Esophagus squamous epithelium (tissue), 5 donors: ENCODE results near the gene ZFAND3. TPM values are rescaled to one million over a fixed set of nuclear protein-coding genes. Genes with fewer than 3 reads are reported as not detected.

Experiments
- DNase-seq: peaks from one replicate; lab custom pipeline; 2025; lab: John Stamatoyannopoulos, UW
- H3K27ac ChIP-seq, 4 donors: fragments of 200-600 bp; sonication (generic); one replicate each; pipeline ENCODE4 v1.5.1; 2016 to 2019; ENCODE audit warnings: mild to moderate bottlenecking in 1 of 4
- H3K27me3 ChIP-seq, 4 donors: fragments of 200-600 bp; sonication (generic); 1 replicate in 3 of 4; 2 replicates in 1 of 4; pipeline versions ENCODE4 v1.5.1 to v1.6.0; 2017 to 2021; ENCODE audit warnings: antibody characterized with exemption in 1 of 4
- H3K36me3 ChIP-seq, 3 donors: fragments of 200-600 bp; sonication (generic); one replicate each; pipeline ENCODE4 v1.5.1; 2016 to 2019
- H3K4me1 ChIP-seq, 3 donors: fragments of 200-600 bp; sonication (generic); one replicate each; pipeline ENCODE4 v1.5.1; 2017 to 2019
- H3K4me3 ChIP-seq, 4 donors: fragments of 200-600 bp; sonication (generic); 1 replicate in 3 of 4; 2 replicates in 1 of 4; pipeline ENCODE4 v1.5.1; 2016 to 2019; ENCODE audit warnings: mild to moderate bottlenecking in 2 of 4, moderate library complexity in 1 of 4
- H3K9me3 ChIP-seq, 3 donors: fragments of 200-600 bp; sonication (generic); one replicate each; pipeline ENCODE4 v1.5.1; 2016 to 2019
- CTCF ChIP-seq, 6 experiments: fragments of 450-650 bp in 4 of 6; fragments of 200-600 bp in 2 of 6; sonication (generic) in 2 of 6; IDR thresholded peaks; one replicate each; pipeline ENCODE4 v1.5.1; 2016 to 2019; ENCODE audit warnings: antibody characterized with exemption in 6 of 6, mild to moderate bottlenecking in 4 of 6, moderate library complexity in 4 of 6
- POLR2A ChIP-seq, 4 donors: fragments of 450-650 bp; IDR thresholded peaks; one replicate each; pipeline ENCODE4 v1.6.1; 2017; ENCODE audit warnings: antibody characterized with exemption in 4 of 4, mild to moderate bottlenecking in 4 of 4, moderate library complexity in 3 of 4
- WGBS, 2 donors: methylation state at CpG; one replicate each; pipeline ENCODE4 v1.1.5; 2018; 5-methylcytosine and 5-hydroxymethylcytosine counted together
- intact Hi-C: fragments of 100-400 bp; cut with DNase I; formaldehyde crosslinking; loops from one replicate; pipeline ENCODE4 v1.15.0; 2022
- total RNA-seq, 4 donors: library from RNA; depleted of rRNA; stranded (reverse); fragments of >200 nt; gene quantifications; one replicate each; pipeline ENCODE4 v1.1.0, GENCODE V29; 2016
- donor health status: DM: yes; HTN: yes; CAD: no.

Gene ZFAND3
- total RNA-seq, 4 donors from 2014 or later = 15.7 to 23.8 (median 20.9) TPM

- intact Hi-C loops = no loop called here
- TF ChIP-seq CTCF (IDR thresholded peaks at IDR 0.05) = no peak
- no peak for TF ChIP-seq POLR2A (IDR thresholded peaks at IDR 0.05)
- Histone ChIP-seq H3K4me3 (no peak overlapping the region), H3K4me1 (peaks cover 1 to 61% (median 15%) of the 10 kb centered on the region in 3 donors), H3K36me3 (no peaks in the 10 kb centered on the region), H3K27me3 (no peaks in the 10 kb centered on the region), H3K27ac (no peak overlapping the region), H3K9me3 (no peaks in the 10 kb centered on the region)
- DNase-seq = no peak
- WGBS, 2 donors = 76 to 90% methylated on average over 1 of the region's 1 CpG
These were observed 235.7 kb downstream of the ZFAND3 start for GRCh38 chr6:38055203-38055589.

GRCh38 chr6:38056361-38056760 lies 236.8 kb downstream of the ZFAND3 start:
- peaks cover 0 to 3% (median 0%) of the 10 kb centered on the region in 3 donors for H3K36me3 ChIP-seq
- H3K27me3 ChIP-seq = no peaks in the 10 kb centered on the region
- intact Hi-C loops = no loop called here
- WGBS, 2 donors = 82 to 83% methylated on average over 3 of the region's 3 CpGs
- TF ChIP-seq CTCF (IDR thresholded peaks at IDR 0.05) = no peak
- TF ChIP-seq POLR2A (IDR thresholded peaks at IDR 0.05) = no peak
- peaks cover 0 to 50% (median 9%) of the 10 kb centered on the region in 3 donors for H3K4me1 ChIP-seq
- H3K27ac ChIP-seq = no peak overlapping the region
- DNase-seq = no peak
- H3K9me3 ChIP-seq = no peaks in the 10 kb centered on the region
- no peak overlapping the region for H3K4me3 ChIP-seq

- Histone ChIP-seq H3K27ac (no peak overlapping the region), H3K4me3 (no peak overlapping the region), H3K27me3 (no peaks in the 10 kb centered on the region), H3K9me3 (no peaks in the 10 kb centered on the region), H3K36me3 (peaks cover 3 to 20% (median 9%) of the 10 kb centered on the region in 3 donors), H3K4me1 (peaks cover 0 to 33% (median 9%) of the 10 kb centered on the region in 3 donors)
- no peak for DNase-seq
- intact Hi-C loops = no loop called here
- TF ChIP-seq CTCF (IDR thresholded peaks at IDR 0.05) (no peak), POLR2A (IDR thresholded peaks at IDR 0.05) (no peak)
These were observed 238.5 kb downstream of the ZFAND3 start for GRCh38 chr6:38057994-38058393.

- Histone ChIP-seq H3K27me3 (no peaks in the 10 kb centered on the region), H3K4me1 (peaks cover 0 to 14% (median 7%) of the 10 kb centered on the region in 3 donors), H3K9me3 (no peaks in the 10 kb centered on the region), H3K4me3 (no peak overlapping the region), H3K27ac (no peak overlapping the region), H3K36me3 (peaks cover 3 to 50% (median 9%) of the 10 kb centered on the region in 3 donors)
- intact Hi-C loops = no loop called here
- WGBS, 2 donors = 89 to 94% methylated on average over 3 of the region's 3 CpGs
- no peak for DNase-seq
- TF ChIP-seq CTCF (IDR thresholded peaks at IDR 0.05) (no peak), POLR2A (IDR thresholded peaks at IDR 0.05) (no peak)
These were observed 242.5 kb downstream of the ZFAND3 start for GRCh38 chr6:38062066-38062465.

- WGBS, 2 donors = 83 to 93% methylated on average over 3 of the region's 3 CpGs
These were observed 244.4 kb downstream of the ZFAND3 start for GRCh38 chr6:38063973-38064372.

More at GRCh38 chr6:38063973-38064372, 244.4 kb downstream of the ZFAND3 start:
- no peak overlapping the region for H3K27ac ChIP-seq
- H3K36me3 ChIP-seq = peaks cover 3 to 50% (median 9%) of the 10 kb centered on the region in 3 donors
- no peaks in the 10 kb centered on the region for H3K9me3 ChIP-seq
- H3K27me3 ChIP-seq = no peaks in the 10 kb centered on the region
- TF ChIP-seq POLR2A (IDR thresholded peaks at IDR 0.05) = no peak
- no peak for TF ChIP-seq CTCF (IDR thresholded peaks at IDR 0.05)
- H3K4me1 ChIP-seq = peaks cover 0 to 13% (median 0%) of the 10 kb centered on the region in 3 donors
- DNase-seq = no peak
- intact Hi-C loops = no loop called here
- H3K4me3 ChIP-seq = no peak overlapping the region
